ENCODE data around the gene LAMC1.

LAMC1 gene

DNA sequence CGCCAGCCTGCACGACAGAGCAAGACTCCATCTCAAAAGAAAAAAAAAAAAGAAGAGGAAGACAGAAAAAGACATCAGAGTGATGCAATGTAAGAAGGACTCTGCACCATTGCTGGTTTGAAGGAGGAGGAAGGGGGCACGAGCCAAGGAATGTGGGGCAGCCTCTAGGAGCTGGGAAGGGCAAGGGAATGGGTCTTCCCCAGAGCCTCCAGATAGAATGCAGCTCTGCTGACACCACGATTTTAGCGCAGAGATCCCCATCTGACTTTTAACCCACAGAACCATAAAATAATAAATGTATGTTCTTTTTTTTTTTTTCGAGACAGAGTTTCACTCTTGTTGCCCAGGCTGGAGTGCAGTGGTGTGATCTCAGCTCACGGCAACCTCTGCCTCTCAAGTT is 129.0 kb downstream of the LAMC1 start:
- Histone ChIP-seq H3K9me3 (ENCODE audit: control insufficient read depth in 5 of 5, low read length in 5 of 5) (no peaks in the 10 kb centered on the region), H3K4me3 (ENCODE audit: low read depth in 1 of 5, low read length in 5 of 5) (no peak overlapping the region), H3K36me3 (ENCODE audit: control insufficient read depth in 5 of 5, insufficient read depth in 5 of 5, low read length in 5 of 5) (no peaks in the 10 kb centered on the region), H3K27ac (ENCODE audit: low read depth, low read length) (no peak overlapping the region), H3K4me1 (ENCODE audit: control insufficient read depth in 5 of 5, insufficient read depth in 5 of 5, low read length in 5 of 5) (peaks cover 0 to 19% (median 14%) of the 10 kb centered on the region in 5 donors), H3K27me3 (ENCODE audit: control insufficient read depth in 5 of 5, insufficient read depth in 4 of 5, low read length in 5 of 5) (no peaks in the 10 kb centered on the region), H3K9ac (ENCODE audit: low read length in 5 of 5) (no peak overlapping the region)

DNA sequence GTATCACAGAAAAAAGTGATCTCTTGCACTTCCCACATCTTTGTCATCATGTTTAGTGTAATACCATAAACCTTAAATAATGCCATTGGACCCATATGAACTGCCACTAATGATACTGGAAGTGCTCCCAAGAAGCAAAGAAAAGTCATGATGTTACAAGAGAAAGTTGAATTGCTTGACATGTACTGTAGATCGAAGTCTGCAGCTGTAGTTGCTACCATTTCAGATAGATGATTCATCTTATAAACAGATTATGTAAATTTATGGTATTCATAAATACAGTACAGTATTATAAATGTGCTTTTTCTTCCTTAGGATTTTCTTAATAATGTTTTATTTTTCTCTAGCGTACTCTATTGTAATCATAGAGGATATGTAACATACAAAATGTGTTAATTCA is 132.7 kb downstream of the LAMC1 start:
- Histone ChIP-seq H3K27ac (ENCODE audit: low read depth, low read length) (no peak overlapping the region), H3K4me3 (ENCODE audit: low read depth in 1 of 5, low read length in 5 of 5) (no peak overlapping the region), H3K4me1 (ENCODE audit: control insufficient read depth in 5 of 5, insufficient read depth in 5 of 5, low read length in 5 of 5) (no peaks in the 10 kb centered on the region), H3K9ac (ENCODE audit: low read length in 5 of 5) (no peak overlapping the region), H3K9me3 (ENCODE audit: control insufficient read depth in 5 of 5, low read length in 5 of 5) (no peaks in the 10 kb centered on the region), H3K36me3 (ENCODE audit: control insufficient read depth in 5 of 5, insufficient read depth in 5 of 5, low read length in 5 of 5) (no peaks in the 10 kb centered on the region), H3K27me3 (ENCODE audit: control insufficient read depth in 5 of 5, insufficient read depth in 4 of 5, low read length in 5 of 5) (no peaks in the 10 kb centered on the region)

DNA sequence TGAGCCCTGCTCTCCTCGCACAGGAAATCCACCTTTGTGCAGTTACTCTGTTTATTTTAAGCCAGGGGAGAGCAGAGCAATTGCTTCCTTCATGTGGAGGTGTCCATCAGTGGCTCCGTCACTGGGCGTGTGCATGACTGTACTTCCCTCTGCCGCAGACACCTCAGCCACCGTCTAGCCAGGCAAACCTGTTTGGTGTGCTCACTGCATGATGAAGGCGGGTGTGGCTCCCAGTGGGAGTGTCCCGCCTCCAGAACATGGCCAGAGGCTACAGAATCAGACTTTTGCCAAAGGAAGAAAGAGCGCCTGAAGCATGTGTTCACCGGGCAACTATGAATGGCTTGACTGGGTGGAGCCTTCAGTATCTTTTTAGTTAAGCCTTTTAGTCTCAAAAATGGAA is 136.7 kb downstream of the LAMC1 start:
- Histone ChIP-seq H3K27ac (ENCODE audit: low read depth, low read length) (no peak overlapping the region), H3K36me3 (ENCODE audit: control insufficient read depth in 5 of 5, insufficient read depth in 5 of 5, low read length in 5 of 5) (no peaks in the 10 kb centered on the region), H3K9ac (ENCODE audit: low read length in 5 of 5) (no peak overlapping the region), H3K4me3 (ENCODE audit: low read depth in 1 of 5, low read length in 5 of 5) (no peak overlapping the region), H3K27me3 (ENCODE audit: control insufficient read depth in 5 of 5, insufficient read depth in 4 of 5, low read length in 5 of 5) (no peaks in the 10 kb centered on the region), H3K9me3 (ENCODE audit: control insufficient read depth in 5 of 5, low read length in 5 of 5) (no peaks in the 10 kb centered on the region), H3K4me1 (ENCODE audit: control insufficient read depth in 5 of 5, insufficient read depth in 5 of 5, low read length in 5 of 5) (no peaks in the 10 kb centered on the region)

DNA sequence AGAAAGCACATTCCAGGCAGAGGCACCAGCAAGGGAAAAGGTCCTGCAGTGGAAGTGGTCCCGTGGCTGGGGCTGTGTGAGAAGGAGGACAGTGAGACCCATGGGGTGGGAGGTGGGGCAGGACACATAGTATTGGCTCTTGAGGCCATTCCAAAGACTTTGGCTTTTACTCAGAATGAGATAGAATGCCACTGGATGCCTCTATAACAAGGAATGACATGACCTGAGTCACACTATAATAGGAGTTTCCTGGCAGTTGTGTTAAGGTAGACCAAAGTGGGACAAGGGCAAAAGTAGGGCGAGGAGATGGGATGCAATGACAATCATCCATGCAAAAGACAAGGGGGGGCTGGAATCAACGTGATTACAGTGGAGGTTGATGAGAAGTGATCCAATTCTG is 138.2 kb downstream of the LAMC1 start:
- Histone ChIP-seq H3K4me1 (ENCODE audit: control insufficient read depth in 5 of 5, insufficient read depth in 5 of 5, low read length in 5 of 5) (no peaks in the 10 kb centered on the region), H3K4me3 (ENCODE audit: low read depth in 1 of 5, low read length in 5 of 5) (no peak overlapping the region), H3K36me3 (ENCODE audit: control insufficient read depth in 5 of 5, insufficient read depth in 5 of 5, low read length in 5 of 5) (no peaks in the 10 kb centered on the region), H3K27me3 (ENCODE audit: control insufficient read depth in 5 of 5, insufficient read depth in 4 of 5, low read length in 5 of 5) (no peaks in the 10 kb centered on the region), H3K9me3 (ENCODE audit: control insufficient read depth in 5 of 5, low read length in 5 of 5) (no peaks in the 10 kb centered on the region), H3K27ac (ENCODE audit: low read depth, low read length) (no peak overlapping the region), H3K9ac (ENCODE audit: low read length in 5 of 5) (no peak overlapping the region)

GRCh38 chr1:183163316-183163715 is 140.1 kb downstream of the LAMC1 start:
- H3K9me3 ChIP-seq (ENCODE audit: control insufficient read depth in 5 of 5, low read length in 5 of 5) = no peaks in the 10 kb centered on the region
- no peak overlapping the region for H3K9ac ChIP-seq (ENCODE audit: low read length in 5 of 5)
- H3K36me3 ChIP-seq (ENCODE audit: control insufficient read depth in 5 of 5, insufficient read depth in 5 of 5, low read length in 5 of 5) = no peaks in the 10 kb centered on the region
- H3K27ac ChIP-seq (ENCODE audit: low read depth, low read length) = no peak overlapping the region
- H3K4me1 ChIP-seq (ENCODE audit: control insufficient read depth in 5 of 5, insufficient read depth in 5 of 5, low read length in 5 of 5) = no peaks in the 10 kb centered on the region
- no peak overlapping the region for H3K4me3 ChIP-seq (ENCODE audit: low read depth in 1 of 5, low read length in 5 of 5)
- no peaks in the 10 kb centered on the region for H3K27me3 ChIP-seq (ENCODE audit: control insufficient read depth in 5 of 5, insufficient read depth in 4 of 5, low read length in 5 of 5)

GRCh38 chr1:183164340-183164739 is 141.1 kb downstream of the LAMC1 start:
- Histone ChIP-seq H3K9me3 (ENCODE audit: control insufficient read depth in 5 of 5, low read length in 5 of 5) (no peaks in the 10 kb centered on the region), H3K9ac (ENCODE audit: low read length in 5 of 5) (no peak overlapping the region), H3K4me1 (ENCODE audit: control insufficient read depth in 5 of 5, insufficient read depth in 5 of 5, low read length in 5 of 5) (no peaks in the 10 kb centered on the region), H3K4me3 (ENCODE audit: low read depth in 1 of 5, low read length in 5 of 5) (no peak overlapping the region), H3K36me3 (ENCODE audit: control insufficient read depth in 5 of 5, insufficient read depth in 5 of 5, low read length in 5 of 5) (no peaks in the 10 kb centered on the region), H3K27ac (ENCODE audit: low read depth, low read length) (no peak overlapping the region), H3K27me3 (ENCODE audit: control insufficient read depth in 5 of 5, insufficient read depth in 4 of 5, low read length in 5 of 5) (no peaks in the 10 kb centered on the region)

DNA sequence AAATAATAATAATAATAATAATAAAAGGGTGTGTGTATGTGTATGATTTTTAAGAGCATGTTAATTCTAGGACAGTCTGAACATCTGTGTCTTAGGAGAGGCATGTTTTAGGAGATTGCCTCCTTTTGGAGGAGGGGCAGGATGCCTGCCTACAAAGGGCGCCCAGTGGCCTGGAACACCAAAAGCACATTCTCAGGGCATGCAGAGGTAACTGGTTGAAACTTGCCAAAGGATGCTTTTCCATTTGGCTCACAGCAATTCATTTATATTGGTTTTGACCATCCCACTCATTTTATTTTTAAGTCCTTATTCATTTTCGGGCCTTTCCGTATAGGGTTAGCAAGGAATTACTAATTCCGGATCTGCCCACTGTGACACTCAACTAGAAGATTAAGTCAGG is 141.7 kb downstream of the LAMC1 start:
- H3K9me3 ChIP-seq (ENCODE audit: control insufficient read depth in 5 of 5, low read length in 5 of 5) = no peaks in the 10 kb centered on the region
- H3K4me1 ChIP-seq (ENCODE audit: control insufficient read depth in 5 of 5, insufficient read depth in 5 of 5, low read length in 5 of 5) = no peaks in the 10 kb centered on the region
- no peak overlapping the region for H3K4me3 ChIP-seq (ENCODE audit: low read depth in 1 of 5, low read length in 5 of 5)
- H3K9ac ChIP-seq (ENCODE audit: low read length in 5 of 5) = no peak overlapping the region
- H3K27ac ChIP-seq (ENCODE audit: low read depth, low read length) = no peak overlapping the region
- no peaks in the 10 kb centered on the region for H3K36me3 ChIP-seq (ENCODE audit: control insufficient read depth in 5 of 5, insufficient read depth in 5 of 5, low read length in 5 of 5)
- H3K27me3 ChIP-seq (ENCODE audit: control insufficient read depth in 5 of 5, insufficient read depth in 4 of 5, low read length in 5 of 5) = no peaks in the 10 kb centered on the region

DNA sequence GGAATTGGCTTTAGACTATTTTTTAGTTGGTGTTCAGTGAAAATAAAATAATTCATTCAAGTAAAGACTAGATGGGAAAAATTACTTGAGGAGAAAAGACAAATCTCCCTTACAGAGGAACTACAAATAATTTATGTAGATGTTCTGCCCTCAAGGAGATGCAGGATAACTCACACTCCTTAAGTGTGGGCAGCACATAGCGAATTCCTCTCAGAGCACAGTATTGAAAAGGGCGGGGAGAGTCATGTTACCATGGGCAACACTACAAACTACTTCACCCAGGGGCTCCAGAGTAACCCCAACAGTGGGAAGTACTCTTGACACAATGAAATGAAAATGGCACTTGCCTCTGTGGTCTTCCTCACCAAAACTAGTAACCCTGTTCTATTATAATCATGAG is 142.2 kb downstream of the LAMC1 start:
- no peaks in the 10 kb centered on the region for H3K9me3 ChIP-seq (ENCODE audit: control insufficient read depth in 5 of 5, low read length in 5 of 5)
- H3K36me3 ChIP-seq (ENCODE audit: control insufficient read depth in 5 of 5, insufficient read depth in 5 of 5, low read length in 5 of 5) = no peaks in the 10 kb centered on the region
- no peak overlapping the region for H3K27ac ChIP-seq (ENCODE audit: low read depth, low read length)
- H3K4me3 ChIP-seq (ENCODE audit: low read depth in 1 of 5, low read length in 5 of 5) = no peak overlapping the region
- no peaks in the 10 kb centered on the region for H3K27me3 ChIP-seq (ENCODE audit: control insufficient read depth in 5 of 5, insufficient read depth in 4 of 5, low read length in 5 of 5)
- no peaks in the 10 kb centered on the region for H3K4me1 ChIP-seq (ENCODE audit: control insufficient read depth in 5 of 5, insufficient read depth in 5 of 5, low read length in 5 of 5)
- H3K9ac ChIP-seq (ENCODE audit: low read length in 5 of 5) = no peak overlapping the region

- Histone ChIP-seq H3K4me1 (ENCODE audit: control insufficient read depth in 5 of 5, insufficient read depth in 5 of 5, low read length in 5 of 5) (no peaks in the 10 kb centered on the region), H3K36me3 (ENCODE audit: control insufficient read depth in 5 of 5, insufficient read depth in 5 of 5, low read length in 5 of 5) (no peaks in the 10 kb centered on the region)
Observed at GRCh38 chr1:183166454-183166853, 143.2 kb downstream of the LAMC1 start.

DNA sequence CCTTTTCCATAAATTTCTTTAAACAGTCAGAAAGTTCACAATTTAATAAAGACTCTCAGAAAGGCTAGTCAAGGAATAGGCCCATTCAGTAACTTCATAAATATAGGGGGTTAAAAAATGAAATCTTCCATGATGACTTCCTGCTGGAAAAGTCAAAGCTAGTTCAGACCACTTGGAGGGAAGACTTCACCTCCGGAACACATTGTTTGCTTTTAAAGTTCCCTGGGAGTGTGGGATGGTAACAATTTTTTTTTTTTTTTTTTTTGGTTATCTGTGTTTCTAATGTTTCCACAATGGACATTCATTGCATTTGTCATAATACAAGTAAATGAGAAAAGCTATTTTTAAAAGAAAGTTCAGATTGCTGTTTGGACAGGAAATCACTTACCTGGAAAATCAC is 144.5 kb downstream of the LAMC1 start:
- Histone ChIP-seq H3K4me3 (ENCODE audit: low read depth in 1 of 5, low read length in 5 of 5) (no peak overlapping the region), H3K9me3 (ENCODE audit: control insufficient read depth in 5 of 5, low read length in 5 of 5) (no peaks in the 10 kb centered on the region), H3K27me3 (ENCODE audit: control insufficient read depth in 5 of 5, insufficient read depth in 4 of 5, low read length in 5 of 5) (no peaks in the 10 kb centered on the region), H3K4me1 (ENCODE audit: control insufficient read depth in 5 of 5, insufficient read depth in 5 of 5, low read length in 5 of 5) (no peaks in the 10 kb centered on the region), H3K9ac (ENCODE audit: low read length in 5 of 5) (no peak overlapping the region), H3K36me3 (ENCODE audit: control insufficient read depth in 5 of 5, insufficient read depth in 5 of 5, low read length in 5 of 5) (no peaks in the 10 kb centered on the region), H3K27ac (ENCODE audit: low read depth, low read length) (no peak overlapping the region)

More at GRCh38 chr1:183166454-183166853, 143.2 kb downstream of the LAMC1 start:
- H3K4me3 ChIP-seq (ENCODE audit: low read depth in 1 of 5, low read length in 5 of 5) = no peak overlapping the region
- no peak overlapping the region for H3K27ac ChIP-seq (ENCODE audit: low read depth, low read length)
- no peaks in the 10 kb centered on the region for H3K9me3 ChIP-seq (ENCODE audit: control insufficient read depth in 5 of 5, low read length in 5 of 5)
- H3K9ac ChIP-seq (ENCODE audit: low read length in 5 of 5) = no peak overlapping the region
- H3K27me3 ChIP-seq (ENCODE audit: control insufficient read depth in 5 of 5, insufficient read depth in 4 of 5, low read length in 5 of 5) = no peaks in the 10 kb centered on the region

GRCh38 chr1:183168308-183168707 is 145.1 kb downstream of the LAMC1 start:
- Histone ChIP-seq H3K4me1 (ENCODE audit: control insufficient read depth in 5 of 5, insufficient read depth in 5 of 5, low read length in 5 of 5) (no peaks in the 10 kb centered on the region), H3K9me3 (ENCODE audit: control insufficient read depth in 5 of 5, low read length in 5 of 5) (no peaks in the 10 kb centered on the region), H3K36me3 (ENCODE audit: control insufficient read depth in 5 of 5, insufficient read depth in 5 of 5, low read length in 5 of 5) (no peaks in the 10 kb centered on the region), H3K27ac (ENCODE audit: low read depth, low read length) (no peak overlapping the region), H3K27me3 (ENCODE audit: control insufficient read depth in 5 of 5, insufficient read depth in 4 of 5, low read length in 5 of 5) (no peaks in the 10 kb centered on the region), H3K9ac (ENCODE audit: low read length in 5 of 5) (no peak overlapping the region), H3K4me3 (ENCODE audit: low read depth in 1 of 5, low read length in 5 of 5) (no peak overlapping the region)
